Prostate gland (tissue), 2 donors: ENCODE measurements around the gene JSRP1.

ENCODE experiments used
- POLR2A ChIP-seq: fragments of 450-650 bp; IDR thresholded peaks from one replicate; pipeline ENCODE4 v1.6.1; 2016; ENCODE audit warnings: antibody characterized with exemption, mild to moderate bottlenecking
- POLR2AphosphoS5 ChIP-seq: sonication (generic); formaldehyde crosslinking; IDR thresholded peaks from one replicate; pipeline ENCODE4 v1.6.1; 2017; ENCODE audit warnings: antibody characterized with exemption
- TF ChIP-seq, protein P1 (sequence below), 4 experiments: fragments of 200-600 bp in 2 of 4; fragments of 450-650 bp in 2 of 4; sonication (generic) in 2 of 4; IDR thresholded peaks; 1 replicate in 3 of 4; 2 replicates in 1 of 4; pipeline ENCODE4 v1.5.1; 2016 to 2019; ENCODE audit warnings: antibody characterized with exemption in 4 of 4, mild to moderate bottlenecking in 2 of 4, moderate library complexity in 2 of 4

DNA sequence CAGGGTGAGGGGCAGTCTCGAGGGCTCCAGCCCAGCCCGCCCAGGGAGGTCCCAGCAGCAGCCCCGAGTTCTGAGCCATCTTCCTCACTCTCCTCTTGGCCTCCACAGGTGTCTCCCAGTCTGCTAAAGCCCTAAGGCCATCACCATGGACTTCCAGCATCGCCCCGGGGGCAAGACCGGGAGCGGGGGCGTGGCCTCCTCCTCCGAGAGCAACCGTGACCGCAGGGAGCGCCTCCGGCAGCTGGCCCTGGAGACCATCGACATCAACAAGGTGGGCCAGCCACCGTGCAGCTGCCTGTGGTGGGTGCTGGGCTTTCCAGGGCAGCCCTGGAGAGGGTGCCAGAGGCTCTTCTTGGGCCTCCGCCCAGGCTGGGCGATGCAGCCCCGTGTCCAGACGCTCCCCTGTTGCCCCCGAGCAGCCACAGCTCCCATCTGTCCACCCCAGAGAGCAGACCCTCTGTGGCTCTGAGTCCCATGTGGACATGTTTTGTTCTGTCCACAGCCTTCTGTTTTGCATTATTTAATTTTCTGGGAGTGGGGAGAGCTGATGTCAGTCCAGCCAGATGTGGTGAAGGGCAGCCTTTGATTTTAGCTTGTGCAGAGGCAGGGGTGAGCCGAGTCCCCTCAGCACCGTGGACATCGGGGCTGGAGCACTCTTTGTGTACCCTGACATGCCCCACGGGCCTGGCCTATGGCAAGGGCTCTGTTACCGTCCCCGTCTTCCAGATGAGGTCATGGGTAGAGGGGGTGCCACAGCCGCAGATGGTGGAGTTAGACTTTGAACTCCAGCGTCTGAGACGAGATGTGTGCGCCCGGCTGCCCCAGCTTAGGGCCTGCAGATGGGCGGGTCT lies 12.7 kb downstream of the JSRP1 start:
- TF ChIP-seq POLR2AphosphoS5 (no peak), POLR2A (no peak)
- TF ChIP-seq, protein P1, sequence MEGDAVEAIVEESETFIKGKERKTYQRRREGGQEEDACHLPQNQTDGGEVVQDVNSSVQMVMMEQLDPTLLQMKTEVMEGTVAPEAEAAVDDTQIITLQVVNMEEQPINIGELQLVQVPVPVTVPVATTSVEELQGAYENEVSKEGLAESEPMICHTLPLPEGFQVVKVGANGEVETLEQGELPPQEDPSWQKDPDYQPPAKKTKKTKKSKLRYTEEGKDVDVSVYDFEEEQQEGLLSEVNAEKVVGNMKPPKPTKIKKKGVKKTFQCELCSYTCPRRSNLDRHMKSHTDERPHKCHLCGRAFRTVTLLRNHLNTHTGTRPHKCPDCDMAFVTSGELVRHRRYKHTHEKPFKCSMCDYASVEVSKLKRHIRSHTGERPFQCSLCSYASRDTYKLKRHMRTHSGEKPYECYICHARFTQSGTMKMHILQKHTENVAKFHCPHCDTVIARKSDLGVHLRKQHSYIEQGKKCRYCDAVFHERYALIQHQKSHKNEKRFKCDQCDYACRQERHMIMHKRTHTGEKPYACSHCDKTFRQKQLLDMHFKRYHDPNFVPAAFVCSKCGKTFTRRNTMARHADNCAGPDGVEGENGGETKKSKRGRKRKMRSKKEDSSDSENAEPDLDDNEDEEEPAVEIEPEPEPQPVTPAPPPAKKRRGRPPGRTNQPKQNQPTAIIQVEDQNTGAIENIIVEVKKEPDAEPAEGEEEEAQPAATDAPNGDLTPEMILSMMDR (IDR thresholded peaks at IDR 0.05), result no peak
